GM18519 (cell line): ENCODE results near the gene ERP44.
A peak's percentile ranks its signal among the peaks of the same experiment; 100 is the strongest.

Source experiments
- ATAC-seq: cut with Tn5 transposase; IDR thresholded peaks from one replicate; pipeline ENCODE4 v1.9.1; 2021; ENCODE audit warnings: mild to moderate bottlenecking, moderate library complexity; ENCODE audit not compliant: unreplicated experiment, low FRiP score

Gene ERP44

GRCh38 chr9:99962680-99963261 is 136.0 kb downstream of the ERP44 start:
- no peak for ATAC-seq

GRCh38 chr9:99955606-99956005 is 143.2 kb downstream of the ERP44 start:
- ATAC-seq, result no peak

- ATAC-seq, result peak; percentile 67
Measured at GRCh38 chr9:99954819-99955218, 144.0 kb downstream of the ERP44 start.

GRCh38 chr9:99953861-99954507 is 144.8 kb downstream of the ERP44 start:
- ATAC-seq, result no peak

GRCh38 chr9:99948896-99949295 is 149.9 kb downstream of the ERP44 start:
- ATAC-seq, result no peak

- no peak for ATAC-seq
Measured at GRCh38 chr9:99948482-99948881, 150.3 kb downstream of the ERP44 start.

- ATAC-seq, result no peak
Measured at GRCh38 chr9:99947395-99947794, 151.4 kb downstream of the ERP44 start.

GRCh38 chr9:99936947-99937587 is 161.7 kb downstream of the ERP44 start:
- ATAC-seq, result no peak

GRCh38 chr9:99931155-99931840 is 167.5 kb downstream of the ERP44 start:
- no peak for ATAC-seq

GRCh38 chr9:99929652-99930051 is 169.1 kb downstream of the ERP44 start:
- no peak for ATAC-seq
